T-helper 17 cell (primary cell): ENCODE data around the gene ZNF593OS. TPM values are rescaled to one million over a fixed set of nuclear protein-coding genes. Genes with fewer than 3 reads are reported as not detected.

Source experiments
- ATAC-seq: fragments of 150-1000 bp; cut with Tn5 transposase; 2 replicates; pipeline ENCODE4 v1.10.0; 2021; ENCODE audit warnings: mild to moderate bottlenecking, moderate library complexity
- DNase-seq, 3 donors: peaks; one replicate each; pipeline versions ENCODE4 v3.0.0 to v3.0.0-alpha.2; 2020 to 2021
- H3K9me3 ChIP-seq: one replicate; pipeline ENCODE4 v1.7.0; 2013; ENCODE audit warnings: low read length, mild to moderate bottlenecking; ENCODE audit not compliant: control insufficient read depth, poor library complexity, severe bottlenecking
- H3K27ac Mint-ChIP-seq: one replicate; pipeline ENCODE4 v1.8.0; 2022; ENCODE audit warnings: mild to moderate bottlenecking, moderate library complexity, mixed read lengths
- H3K27me3 Mint-ChIP-seq: one replicate; pipeline ENCODE4 v1.8.0; 2022; ENCODE audit warnings: mixed read lengths
- H3K36me3 Mint-ChIP-seq: one replicate; pipeline ENCODE4 v1.8.0; 2022; ENCODE audit warnings: low read depth, mixed read lengths
- H3K4me1 Mint-ChIP-seq: one replicate; pipeline ENCODE4 v1.8.0; 2022; ENCODE audit warnings: mild to moderate bottlenecking, mixed read lengths
- H3K4me3 Mint-ChIP-seq: one replicate; pipeline ENCODE4 v1.8.0; 2022; ENCODE audit warnings: mild to moderate bottlenecking, moderate library complexity, mixed read lengths
- total RNA-seq, 4 donors: library from RNA in 2 of 4; stranded (reverse) in 2 of 4; gene quantifications; one replicate each; pipeline ENCODE4 v1.2.3 and lab custom pipeline; 2022 to 2026

Gene ZNF593OS
- total RNA-seq, 2 donors from 2014 or later, result not detected

DNA sequence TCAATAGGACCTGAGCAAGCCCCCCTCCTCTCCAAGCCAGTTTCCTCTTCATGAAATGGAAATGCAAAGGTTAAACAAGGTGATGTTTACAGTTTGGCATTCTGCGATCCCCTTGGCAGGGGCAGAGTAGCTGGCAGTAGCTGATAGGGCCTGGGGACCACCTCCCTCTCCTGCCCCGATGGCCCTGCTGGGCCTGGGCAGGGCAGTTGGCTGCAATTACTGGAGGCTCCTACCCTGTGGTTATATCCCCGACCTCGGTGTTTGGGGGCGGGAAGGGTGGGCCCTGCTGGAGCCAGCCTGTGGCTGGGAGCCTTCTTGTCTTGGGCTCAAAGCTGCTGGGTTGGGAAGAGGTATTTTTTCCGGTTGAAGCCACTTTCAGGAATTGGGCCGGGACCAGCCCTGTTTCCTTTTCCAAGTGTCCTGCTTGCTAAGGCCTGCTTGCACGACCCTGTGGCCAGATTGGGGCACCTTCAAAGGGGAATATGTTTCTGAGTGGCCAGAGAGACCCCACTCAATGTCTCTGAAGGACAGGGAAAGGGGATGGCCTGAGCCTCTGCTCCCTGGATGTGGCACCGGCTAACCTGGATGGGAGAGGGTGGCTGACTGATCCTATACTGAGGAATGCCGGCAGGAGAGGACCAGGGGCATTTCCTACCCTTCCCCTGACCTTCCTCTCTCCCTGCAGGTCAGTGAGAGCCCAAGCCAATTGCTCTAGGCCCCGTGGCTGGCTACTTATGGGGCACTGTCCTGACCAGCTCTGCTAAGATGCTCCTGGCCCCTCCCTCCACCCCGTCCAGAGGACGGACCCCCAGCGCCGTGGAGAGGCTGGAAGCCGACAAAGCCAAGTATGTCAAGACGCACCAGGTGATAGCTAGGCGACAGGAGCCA is 10.9 kb downstream of the ZNF593OS start:
- DNase-seq (no peak), ATAC-seq (no peak)
- Mint-ChIP-seq H3K4me1 (peaks cover 12% of the 10 kb centered on the region), H3K36me3 (no peaks in the 10 kb centered on the region), H3K27me3 (peaks cover 36% of the 10 kb centered on the region), H3K4me3 (peak overlapping the region; percentile 52), H3K27ac (no peak overlapping the region)
- H3K9me3 ChIP-seq, result no peaks in the 10 kb centered on the region

DNA sequence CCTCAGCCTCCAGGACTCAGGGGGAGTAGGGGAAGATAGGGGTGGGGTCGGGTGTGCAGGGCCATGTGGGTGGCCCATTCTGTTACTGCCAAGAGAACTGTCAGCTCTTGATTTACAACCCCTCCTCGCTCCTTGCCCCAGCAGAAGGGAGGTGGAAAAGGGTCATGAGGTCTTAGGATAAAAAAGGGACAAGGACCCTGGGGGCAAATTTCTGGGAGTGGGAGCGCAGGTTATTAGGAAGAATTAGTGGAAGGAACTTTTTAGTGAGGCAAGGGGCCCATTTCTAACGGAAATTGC is 11.9 kb downstream of the ZNF593OS start:
- no peak for DNase-seq
- Mint-ChIP-seq H3K27ac (no peak overlapping the region), H3K36me3 (no peaks in the 10 kb centered on the region), H3K4me1 (peaks cover 12% of the 10 kb centered on the region), H3K4me3 (no peak overlapping the region), H3K27me3 (peaks cover 46% of the 10 kb centered on the region)
- ATAC-seq, result no peak
- H3K9me3 ChIP-seq, result no peaks in the 10 kb centered on the region

DNA sequence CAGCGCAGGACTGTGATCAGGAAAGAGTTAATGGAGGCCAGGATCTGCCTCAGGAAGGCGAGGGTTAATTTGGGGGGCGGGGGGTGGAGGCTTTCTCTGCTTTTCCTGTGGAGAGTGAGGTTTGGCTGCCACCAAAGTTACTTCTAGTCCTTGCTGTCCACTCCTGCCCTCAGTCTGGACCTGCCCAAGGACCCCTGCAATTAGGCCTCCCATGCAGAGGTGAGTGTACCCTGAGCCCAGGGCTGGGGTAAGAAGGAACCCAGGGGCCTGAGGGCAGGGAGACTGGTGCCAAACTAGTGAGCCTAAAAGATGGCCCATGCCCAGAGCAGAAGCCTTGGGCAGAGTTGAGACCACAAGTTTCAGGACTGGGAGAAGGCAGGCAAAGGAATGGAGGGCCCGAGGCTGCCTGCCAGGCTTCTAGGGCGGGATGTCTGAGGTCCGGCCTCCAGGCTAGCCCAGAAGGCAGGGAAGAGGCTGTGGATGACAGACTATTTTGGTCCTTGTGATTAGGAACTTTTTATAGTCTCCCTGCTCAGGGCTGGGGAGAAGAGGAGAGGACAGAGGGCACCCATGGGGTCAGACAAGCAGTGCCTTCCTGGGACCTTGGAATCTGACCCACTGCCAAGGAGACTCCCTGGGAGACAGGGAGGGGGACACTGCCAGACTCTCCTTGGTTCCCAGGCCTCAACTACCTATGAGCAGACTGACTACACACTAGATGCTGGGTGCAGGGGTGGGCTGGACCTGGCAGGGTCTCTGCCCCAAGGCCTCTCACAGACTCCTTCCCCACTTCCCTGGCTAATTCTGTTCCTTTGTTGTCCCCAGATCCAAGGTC is 12.5 kb downstream of the ZNF593OS start, which contains the start of gene FAM110D:
Gene FAM110D (plus strand): TSS at position 172 of the 835 bp plus-strand sequence. CDS start 2,213 bp downstream, outside the sequence.
- no peak for ATAC-seq

DNA sequence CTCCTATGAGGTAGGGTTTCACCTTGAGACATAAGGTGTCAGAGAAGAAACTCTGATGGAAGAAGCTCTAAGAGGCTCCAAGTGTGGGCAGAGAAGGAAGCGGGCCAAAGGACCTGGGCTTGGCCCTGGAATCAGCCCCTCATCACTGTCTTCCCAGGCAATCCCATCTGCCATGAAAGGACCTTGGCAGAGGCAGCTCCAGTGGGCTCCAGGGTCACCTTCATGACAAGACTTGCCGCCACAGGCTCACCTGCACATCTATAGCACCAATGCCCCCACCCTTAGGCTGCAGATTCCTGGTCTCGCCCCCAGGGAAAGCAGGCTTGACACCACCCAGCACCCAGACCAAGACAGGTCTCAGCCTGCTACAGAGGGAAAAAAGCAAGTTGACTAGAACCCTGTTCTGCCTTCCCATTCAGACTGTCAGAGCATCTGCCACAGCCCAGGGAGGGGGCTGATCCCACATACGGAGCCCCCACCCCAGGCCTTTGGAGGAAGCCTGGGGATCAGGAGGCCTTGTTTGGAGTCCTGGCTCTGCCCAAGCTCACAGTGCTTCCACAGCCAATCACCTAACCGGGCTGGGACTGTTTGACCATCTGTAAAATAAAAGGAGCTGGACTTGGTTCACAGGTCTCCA is 13.2 kb downstream of the ZNF593OS start:
- no peak for ATAC-seq
- Mint-ChIP-seq H3K4me3 (no peak overlapping the region), H3K4me1 (peaks cover 9% of the 10 kb centered on the region), H3K36me3 (no peaks in the 10 kb centered on the region), H3K27me3 (peaks cover 57% of the 10 kb centered on the region), H3K27ac (no peak overlapping the region)
- DNase-seq, result no peak
- no peaks in the 10 kb centered on the region for H3K9me3 ChIP-seq

More for the DNA sequence above, 12.5 kb downstream of the ZNF593OS start, which contains the start of gene FAM110D:
- no peaks in the 10 kb centered on the region for H3K9me3 ChIP-seq
- Mint-ChIP-seq H3K27ac (no peak within 1 kb of the TSS), H3K36me3 (no peaks in the 10 kb centered on the region), H3K27me3 (peaks cover 50% of the 10 kb centered on the region), H3K4me1 (peaks cover 9% of the 10 kb centered on the region), H3K4me3 (no peak within 1 kb of the TSS)
- no peak for DNase-seq

DNA sequence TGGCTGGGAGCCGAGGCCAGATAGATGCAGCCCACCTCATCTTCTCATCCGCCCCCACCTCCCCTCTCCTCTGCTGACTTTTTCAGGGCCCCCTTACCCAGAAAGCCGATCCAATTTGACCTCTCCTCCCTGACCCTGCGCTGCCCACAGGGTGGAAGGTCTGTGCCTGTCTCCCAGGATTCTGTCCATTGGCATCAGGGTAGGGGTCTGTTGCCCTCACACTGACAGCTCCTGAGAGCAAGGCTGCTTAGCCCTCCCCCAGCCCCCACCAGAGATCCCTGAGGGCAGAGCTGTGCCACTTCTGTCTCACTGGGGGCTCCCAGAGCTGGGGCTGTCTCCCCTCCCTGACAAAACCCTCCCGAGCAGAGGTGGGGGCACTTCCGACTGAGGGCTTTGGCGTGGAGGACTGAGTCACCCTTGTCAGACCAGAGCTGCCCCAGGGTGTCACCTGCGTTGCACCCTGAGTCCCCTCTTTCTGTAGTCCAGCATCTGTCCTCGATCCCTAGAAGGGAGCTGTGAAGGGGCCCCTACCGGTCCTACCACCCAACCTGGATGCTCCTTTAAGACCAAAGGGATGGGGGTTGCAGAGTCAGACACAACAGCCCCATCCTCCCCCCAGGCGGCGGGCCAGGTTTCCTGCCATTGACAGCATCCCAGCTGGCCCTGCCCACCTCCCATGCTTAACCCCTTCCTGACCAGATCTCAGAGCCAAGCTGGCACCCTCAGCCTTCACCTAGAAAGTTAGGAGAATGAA is 15.2 kb downstream of the ZNF593OS start:
- H3K4me3 Mint-ChIP-seq, result no peak overlapping the region
- H3K9me3 ChIP-seq, result no peaks in the 10 kb centered on the region
- H3K4me1 Mint-ChIP-seq, result peaks cover 4% of the 10 kb centered on the region
- ATAC-seq (no peak), DNase-seq (no peak)
- H3K27ac Mint-ChIP-seq, result no peak overlapping the region
- peaks cover 51% of the 10 kb centered on the region for H3K27me3 Mint-ChIP-seq
- no peaks in the 10 kb centered on the region for H3K36me3 Mint-ChIP-seq

DNA sequence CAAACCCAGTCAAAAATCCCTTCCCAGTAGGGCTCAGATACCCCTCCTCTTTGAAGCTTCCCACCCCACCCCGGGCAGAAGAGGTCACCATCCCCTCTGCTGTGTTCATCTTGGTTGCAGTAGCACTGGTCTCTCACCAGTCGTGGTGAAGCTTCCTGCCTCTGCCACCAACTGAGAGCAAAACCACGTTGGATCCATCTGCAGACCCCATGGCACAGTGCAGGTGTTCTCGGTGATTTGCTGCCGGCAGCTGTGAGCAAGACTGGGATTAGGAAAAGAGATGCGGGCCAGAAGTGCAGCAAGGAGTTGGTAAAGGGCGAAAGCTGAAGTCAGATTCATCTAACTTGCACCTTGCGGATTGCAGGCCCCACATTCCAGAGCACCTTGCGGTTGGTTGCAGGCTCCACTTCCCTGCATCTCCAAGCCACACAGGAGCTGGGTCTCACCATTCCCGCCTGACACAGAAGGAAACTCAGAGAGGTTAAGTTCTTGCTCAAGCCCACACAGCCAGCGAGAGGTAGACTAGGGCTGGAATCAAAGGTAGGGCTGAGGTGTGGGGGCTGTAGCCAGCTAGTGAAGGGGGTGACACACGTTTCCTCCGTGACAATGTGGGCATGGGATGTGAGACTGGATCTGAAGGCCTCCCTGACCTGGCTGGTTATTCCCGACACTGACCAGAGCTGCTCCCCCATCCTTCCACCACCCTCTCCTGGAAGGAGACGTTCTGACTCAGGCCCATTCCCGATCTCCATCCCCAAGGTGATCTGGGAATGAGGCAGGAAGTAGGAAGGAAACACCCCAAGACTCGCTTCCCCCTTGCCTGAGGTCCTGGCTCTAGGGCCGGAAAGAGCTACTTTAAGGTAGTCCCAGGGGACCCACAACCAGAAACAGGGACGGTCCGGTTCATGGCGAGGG is 16.0 kb downstream of the ZNF593OS start:
- H3K9me3 ChIP-seq, result no peaks in the 10 kb centered on the region

DNA sequence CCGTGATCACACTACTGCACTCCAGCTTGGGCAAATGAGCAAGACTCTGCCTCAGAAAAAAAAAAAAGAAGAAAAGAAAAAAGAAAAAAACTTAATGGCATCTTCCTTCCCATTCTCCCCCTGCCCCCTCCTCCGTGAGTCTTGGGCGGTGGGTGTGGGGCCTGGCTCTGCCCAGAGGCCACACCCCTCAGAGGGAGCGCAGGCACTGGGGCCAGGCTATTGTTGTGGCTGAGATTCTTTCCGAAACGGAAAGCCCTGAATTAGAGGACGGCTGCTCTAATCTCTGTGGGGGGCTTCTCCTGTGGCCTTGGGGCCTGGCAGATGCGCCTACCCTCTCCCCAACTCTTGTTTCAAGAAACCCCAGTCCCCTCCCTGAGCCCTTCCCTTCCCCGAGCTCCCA is 16.9 kb downstream of the ZNF593OS start:
- Mint-ChIP-seq H3K4me3 (no peak overlapping the region), H3K27me3 (peaks cover 50% of the 10 kb centered on the region), H3K4me1 (peaks cover 4% of the 10 kb centered on the region), H3K36me3 (no peaks in the 10 kb centered on the region), H3K27ac (no peak overlapping the region)
- ATAC-seq (no peak), DNase-seq (no peak)
- no peaks in the 10 kb centered on the region for H3K9me3 ChIP-seq

More for the DNA sequence above, 16.0 kb downstream of the ZNF593OS start:
- no peaks in the 10 kb centered on the region for H3K36me3 Mint-ChIP-seq
- no peak overlapping the region for H3K27ac Mint-ChIP-seq
- peaks cover 51% of the 10 kb centered on the region for H3K27me3 Mint-ChIP-seq
- ATAC-seq (no peak), DNase-seq (no peak)
- no peak overlapping the region for H3K4me3 Mint-ChIP-seq
- peaks cover 4% of the 10 kb centered on the region for H3K4me1 Mint-ChIP-seq

DNA sequence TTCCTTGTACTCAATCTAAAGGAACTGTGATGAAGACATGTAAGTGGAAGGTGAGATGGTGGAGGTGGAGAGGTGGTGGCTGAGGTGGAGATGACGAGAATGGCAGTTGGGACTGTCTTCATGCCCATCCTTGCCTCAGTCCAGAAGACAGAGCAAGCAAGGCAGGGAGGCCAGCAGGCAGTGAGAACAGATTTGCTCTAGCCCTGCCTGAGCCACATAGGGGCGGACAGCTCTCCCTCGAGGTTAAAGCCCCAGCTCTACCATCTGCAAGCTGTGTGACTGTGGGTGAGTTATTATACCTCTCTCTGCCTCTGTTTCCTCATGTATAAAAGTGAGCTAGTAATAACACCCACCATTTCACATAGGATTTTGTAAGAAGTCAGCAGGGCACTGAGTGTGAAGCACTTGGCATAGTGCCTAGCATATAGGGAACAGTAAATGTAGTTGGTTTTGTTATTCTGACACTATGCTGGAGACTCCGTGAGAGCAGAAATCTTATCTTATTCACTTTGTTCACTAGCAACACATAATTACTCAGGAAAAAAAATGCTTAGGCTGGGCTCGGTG is 17.6 kb downstream of the ZNF593OS start:
- no peak for ATAC-seq
- Mint-ChIP-seq H3K4me3 (no peak overlapping the region), H3K4me1 (peaks cover 4% of the 10 kb centered on the region), H3K36me3 (no peaks in the 10 kb centered on the region), H3K27ac (no peak overlapping the region), H3K27me3 (peaks cover 45% of the 10 kb centered on the region)
- no peaks in the 10 kb centered on the region for H3K9me3 ChIP-seq
- DNase-seq, result no peak

DNA sequence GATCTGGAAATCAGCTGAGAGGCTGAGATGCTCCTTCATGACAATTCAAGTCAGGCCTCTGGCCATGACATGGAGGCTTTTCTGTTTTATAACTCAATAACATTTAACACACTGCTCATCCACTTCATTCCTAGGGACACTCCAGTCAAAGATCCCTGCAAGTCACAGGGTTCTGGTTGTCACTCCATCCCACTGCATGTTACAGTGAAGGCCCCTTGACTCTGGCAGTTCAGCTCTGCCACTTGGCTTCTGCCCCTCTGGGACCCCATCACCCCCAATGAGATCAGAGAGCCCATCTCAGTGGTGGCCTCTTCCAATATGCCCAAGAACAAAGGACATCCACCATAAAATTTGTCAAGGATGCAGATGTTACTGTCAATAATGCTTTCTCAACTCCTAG is 22.7 kb downstream of the ZNF593OS start:
- H3K9me3 ChIP-seq, result no peaks in the 10 kb centered on the region
- Mint-ChIP-seq H3K36me3 (peaks cover 3% of the 10 kb centered on the region), H3K4me1 (peaks cover 2% of the 10 kb centered on the region), H3K4me3 (no peak overlapping the region), H3K27ac (no peak overlapping the region), H3K27me3 (peaks cover 27% of the 10 kb centered on the region)
- DNase-seq, result no peak
- no peak for ATAC-seq

DNA sequence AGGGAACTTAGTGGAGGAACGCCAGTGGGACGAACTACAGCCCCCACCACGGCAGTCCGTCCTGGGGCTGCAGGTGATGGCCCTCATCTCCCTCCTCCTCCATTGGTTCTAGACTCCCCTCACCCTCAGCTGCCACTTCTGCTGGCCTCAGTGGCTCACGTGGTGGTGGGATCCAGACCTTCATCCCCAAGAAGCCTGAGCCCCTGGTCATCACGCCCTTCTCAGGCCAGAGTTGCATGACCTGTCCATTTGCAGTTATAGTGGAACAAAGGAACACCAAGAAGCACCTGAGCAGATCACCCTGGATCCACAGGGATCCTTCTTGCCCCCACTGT is 25.7 kb downstream of the ZNF593OS start:
- H3K9me3 ChIP-seq, result no peaks in the 10 kb centered on the region
- H3K4me1 Mint-ChIP-seq, result peaks cover 4% of the 10 kb centered on the region
- H3K36me3 Mint-ChIP-seq, result peaks cover 3% of the 10 kb centered on the region
- H3K27me3 Mint-ChIP-seq, result peaks cover 21% of the 10 kb centered on the region
- ATAC-seq (no peak), DNase-seq (no peak)
- no peak overlapping the region for H3K27ac Mint-ChIP-seq
- H3K4me3 Mint-ChIP-seq, result no peak overlapping the region

DNA sequence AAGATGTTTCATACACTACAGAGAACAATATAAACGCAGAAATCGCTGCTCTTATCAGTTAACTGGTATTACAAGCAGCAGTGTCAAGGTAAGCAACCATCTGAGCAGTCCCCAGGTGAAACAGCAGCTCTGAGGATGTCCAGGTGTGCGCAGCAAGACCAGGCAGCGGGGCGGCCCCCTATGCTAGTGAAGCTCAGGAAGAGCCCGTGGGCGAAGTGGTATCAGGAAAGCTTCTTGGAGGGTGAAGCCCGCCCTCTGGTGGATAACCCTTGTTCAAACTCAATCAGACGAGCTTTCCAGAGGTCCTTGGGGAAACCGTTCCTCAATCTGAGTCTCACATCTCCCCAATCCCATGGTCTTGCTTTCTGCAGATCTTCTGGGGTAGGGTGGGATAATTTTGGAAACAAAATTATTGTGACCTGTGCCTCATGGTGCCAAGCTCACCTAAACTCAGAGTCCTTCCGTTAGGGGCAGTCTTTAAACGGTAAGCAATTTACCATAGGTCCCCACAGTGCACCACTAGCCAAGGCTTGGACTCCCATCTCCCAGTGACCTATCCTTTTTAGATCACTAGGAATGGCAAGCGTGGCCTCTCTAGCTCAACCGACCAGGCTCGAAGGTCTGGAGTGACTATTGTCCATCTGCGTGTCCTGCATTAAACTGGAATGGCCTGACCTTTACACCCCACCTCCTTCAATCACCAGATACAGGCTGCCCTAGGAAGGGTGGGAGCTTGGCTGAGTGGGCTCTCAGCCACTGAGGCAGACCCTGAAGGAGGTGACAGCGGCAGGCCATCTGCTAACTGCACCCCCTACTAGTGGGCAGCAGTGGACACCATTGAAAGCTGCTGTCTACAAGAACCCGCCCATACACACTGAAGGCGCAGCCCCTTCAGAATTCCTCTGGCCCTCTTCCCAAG is 26.3 kb downstream of the ZNF593OS start:
- ATAC-seq (peak; percentile 95), DNase-seq (peak; percentile 55 to 67 (median 59))
- peak overlapping the region; percentile 52 for H3K4me3 Mint-ChIP-seq
- peaks cover 4% of the 10 kb centered on the region for H3K4me1 Mint-ChIP-seq
- peaks cover 3% of the 10 kb centered on the region for H3K36me3 Mint-ChIP-seq
- no peaks in the 10 kb centered on the region for H3K9me3 ChIP-seq
- peaks cover 21% of the 10 kb centered on the region for H3K27me3 Mint-ChIP-seq
- no peak overlapping the region for H3K27ac Mint-ChIP-seq
